Muscle layer of colon (tissue), 2 donors: ENCODE measurements around the gene CRIP3.
"Not testable (repeated sequence)": the region's sequence is repeated elsewhere in the genome, so short reads cannot be mapped to it uniquely, and the experiment has no call there.

ENCODE experiments used
- H3K27ac ChIP-seq: one replicate; pipeline ENCODE4 v1.7.0; 2013; ENCODE audit warnings: low read depth, mild to moderate bottlenecking, low read length, moderate library complexity
- H3K27me3 ChIP-seq, 2 donors: one replicate each; pipeline ENCODE4 v1.7.0; 2013; ENCODE audit warnings: low read length in 2 of 2, mild to moderate bottlenecking in 2 of 2; ENCODE audit not compliant: insufficient read depth in 2 of 2, control insufficient read depth in 1 of 2
- H3K36me3 ChIP-seq: one replicate; pipeline ENCODE4 v1.7.0; 2013; ENCODE audit warnings: mild to moderate bottlenecking, low read length; ENCODE audit not compliant: insufficient read depth
- H3K4me1 ChIP-seq: one replicate; pipeline ENCODE4 v1.7.0; 2013; ENCODE audit warnings: mild to moderate bottlenecking, low read length; ENCODE audit not compliant: insufficient read depth
- H3K4me3 ChIP-seq, 2 donors: one replicate each; pipeline ENCODE4 v1.7.0; 2013; ENCODE audit warnings: low read length in 2 of 2, low read depth in 1 of 2, mild to moderate bottlenecking in 1 of 2, moderate library complexity in 1 of 2
- H3K9ac ChIP-seq: one replicate; pipeline ENCODE4 v1.7.0; 2013; ENCODE audit warnings: low read length
- H3K9me3 ChIP-seq: one replicate; pipeline ENCODE4 v1.7.0; 2013; ENCODE audit warnings: mild to moderate bottlenecking, low read length
- donor health status: abdominal sarcoma.
- donor health status: Adenocarcinoma of cecum.

CRIP3 gene

DNA sequence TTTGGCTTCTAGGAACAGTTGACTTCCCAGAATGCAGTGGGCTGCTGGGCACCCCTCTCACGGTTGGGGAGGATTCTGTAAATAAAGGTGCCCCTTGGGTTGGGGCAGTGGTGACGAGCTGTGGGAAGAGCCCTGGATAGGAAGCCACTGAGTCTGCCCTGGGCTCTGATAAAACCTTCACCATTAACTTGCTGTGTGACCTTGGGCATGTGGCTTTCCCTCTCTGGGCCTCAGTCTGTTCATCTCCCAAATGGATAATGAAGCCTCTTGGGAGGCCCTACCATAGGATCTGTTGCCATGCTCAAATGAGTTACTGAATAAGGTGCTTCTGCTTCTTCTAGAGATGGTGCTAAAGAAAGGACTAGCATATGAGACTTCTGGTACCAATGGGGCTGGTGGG is 3.7 kb downstream of the CRIP3 start:
- Histone ChIP-seq H3K4me1 (no peaks in the 10 kb centered on the region), H3K36me3 (no peaks in the 10 kb centered on the region), H3K27ac (no peak overlapping the region), H3K27me3 (peaks cover 6 to 17% of the 10 kb centered on the region in 2 donors), H3K9ac (no peak overlapping the region), H3K4me3 (no peak overlapping the region), H3K9me3 (no peaks in the 10 kb centered on the region)

DNA sequence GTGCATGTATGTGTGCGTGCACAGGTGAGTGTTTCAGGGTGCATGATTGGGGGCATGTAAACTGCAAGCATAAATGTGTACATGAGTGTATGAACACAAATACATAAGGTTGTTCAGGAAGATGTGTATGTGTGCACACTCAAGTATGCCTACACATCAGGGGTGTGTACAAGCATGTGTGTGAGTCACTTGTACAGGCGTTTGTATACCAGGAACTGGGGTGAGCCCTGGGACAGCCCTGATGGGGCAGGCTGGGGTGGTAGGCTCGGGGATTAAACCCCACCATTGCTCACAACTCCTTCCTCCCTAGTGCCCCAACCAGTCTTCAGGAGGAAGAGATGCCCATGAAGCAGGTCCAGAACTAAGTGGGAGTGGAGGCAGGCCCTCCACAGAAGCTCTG is 4.3 kb downstream of the CRIP3 start:
- no peak overlapping the region for H3K9ac ChIP-seq
- H3K27me3 ChIP-seq, result peaks cover 6 to 17% of the 10 kb centered on the region in 2 donors
- no peak overlapping the region for H3K27ac ChIP-seq
- H3K4me1 ChIP-seq, result no peaks in the 10 kb centered on the region
- H3K36me3 ChIP-seq, result no peaks in the 10 kb centered on the region
- no peak overlapping the region for H3K4me3 ChIP-seq
- H3K9me3 ChIP-seq, result no peaks in the 10 kb centered on the region

DNA sequence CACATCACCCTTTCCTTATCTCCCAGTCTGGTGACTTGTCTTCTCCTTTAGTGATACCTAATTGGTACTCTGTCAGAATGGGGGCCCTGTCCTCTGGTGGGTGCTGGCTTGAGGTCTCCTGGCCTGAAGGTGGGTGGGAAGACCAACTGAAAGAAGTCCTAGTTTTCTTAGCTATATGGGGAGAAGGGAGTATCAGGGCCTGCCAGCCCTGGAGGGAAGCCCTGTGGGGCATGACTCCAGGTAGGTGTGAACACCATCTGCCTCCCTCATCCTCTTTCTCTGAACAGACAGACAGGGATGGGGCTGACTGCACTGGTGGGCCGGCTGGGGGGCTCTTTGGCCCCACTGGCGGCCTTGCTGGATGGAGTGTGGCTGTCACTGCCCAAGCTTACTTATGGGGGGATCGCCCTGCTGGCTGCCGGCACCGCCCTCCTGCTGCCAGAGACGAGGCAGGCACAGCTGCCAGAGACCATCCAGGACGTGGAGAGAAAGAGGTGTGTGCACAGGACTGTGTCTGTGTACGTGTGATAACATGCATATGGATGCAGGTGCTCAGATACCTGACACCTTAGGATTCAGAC is 4.8 kb downstream of the CRIP3 start:
- Histone ChIP-seq H3K27ac (no peak overlapping the region), H3K27me3 (peaks cover 2 to 16% of the 10 kb centered on the region in 2 donors), H3K4me1 (no peaks in the 10 kb centered on the region), H3K36me3 (no peaks in the 10 kb centered on the region), H3K9ac (no peak overlapping the region), H3K9me3 (no peaks in the 10 kb centered on the region), H3K4me3 (no peak overlapping the region)

DNA sequence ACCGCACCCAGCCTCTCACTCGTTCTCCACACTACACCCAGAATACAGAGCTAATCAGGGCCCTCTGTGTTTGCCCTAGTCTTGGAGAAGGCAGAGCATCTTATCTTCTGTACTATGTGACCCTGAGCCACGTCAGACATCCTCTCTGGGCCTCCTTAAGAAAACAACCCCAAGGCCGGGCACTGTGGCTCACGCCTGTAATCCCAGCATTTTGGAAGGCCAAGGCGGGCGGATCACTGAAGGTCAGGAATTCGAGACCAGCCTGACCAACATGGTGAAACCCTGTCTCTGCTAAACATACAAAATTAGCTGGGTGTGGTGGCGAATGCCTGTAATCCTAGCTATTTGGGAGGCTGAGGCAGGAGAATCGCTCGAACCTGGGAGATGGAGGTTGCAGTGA is 5.6 kb downstream of the CRIP3 start:
- not testable (repeated sequence) for H3K9ac ChIP-seq, H3K27ac ChIP-seq, H3K36me3 ChIP-seq, H3K4me1 ChIP-seq, H3K9me3 ChIP-seq, H3K4me3 ChIP-seq
- peaks cover 0 to 16% of the 10 kb centered on the region in 2 donors for H3K27me3 ChIP-seq

DNA sequence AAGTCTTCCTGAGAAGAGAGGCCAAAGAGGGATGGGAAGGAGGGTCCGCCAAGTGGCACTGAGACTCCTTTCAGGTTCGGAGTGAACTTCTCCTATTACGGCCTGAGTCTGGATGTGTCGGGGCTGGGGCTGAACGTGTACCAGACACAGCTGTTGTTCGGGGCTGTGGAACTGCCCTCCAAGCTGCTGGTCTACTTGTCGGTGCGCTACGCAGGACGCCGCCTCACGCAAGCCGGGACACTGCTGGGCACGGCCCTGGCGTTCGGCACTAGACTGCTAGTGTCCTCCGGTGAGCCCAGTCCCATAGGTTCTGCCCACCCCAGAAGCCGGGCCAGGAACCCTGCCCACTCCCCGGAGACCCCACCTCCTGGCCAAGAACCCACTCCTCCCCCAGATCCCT is 6.5 kb downstream of the CRIP3 start:
- H3K9me3 ChIP-seq, result no peaks in the 10 kb centered on the region
- H3K36me3 ChIP-seq, result no peaks in the 10 kb centered on the region
- no peaks in the 10 kb centered on the region for H3K4me1 ChIP-seq
- no peak overlapping the region for H3K4me3 ChIP-seq
- no peak overlapping the region for H3K27ac ChIP-seq
- H3K27me3 ChIP-seq, result peaks cover 0 to 17% of the 10 kb centered on the region in 2 donors
- no peak overlapping the region for H3K9ac ChIP-seq

DNA sequence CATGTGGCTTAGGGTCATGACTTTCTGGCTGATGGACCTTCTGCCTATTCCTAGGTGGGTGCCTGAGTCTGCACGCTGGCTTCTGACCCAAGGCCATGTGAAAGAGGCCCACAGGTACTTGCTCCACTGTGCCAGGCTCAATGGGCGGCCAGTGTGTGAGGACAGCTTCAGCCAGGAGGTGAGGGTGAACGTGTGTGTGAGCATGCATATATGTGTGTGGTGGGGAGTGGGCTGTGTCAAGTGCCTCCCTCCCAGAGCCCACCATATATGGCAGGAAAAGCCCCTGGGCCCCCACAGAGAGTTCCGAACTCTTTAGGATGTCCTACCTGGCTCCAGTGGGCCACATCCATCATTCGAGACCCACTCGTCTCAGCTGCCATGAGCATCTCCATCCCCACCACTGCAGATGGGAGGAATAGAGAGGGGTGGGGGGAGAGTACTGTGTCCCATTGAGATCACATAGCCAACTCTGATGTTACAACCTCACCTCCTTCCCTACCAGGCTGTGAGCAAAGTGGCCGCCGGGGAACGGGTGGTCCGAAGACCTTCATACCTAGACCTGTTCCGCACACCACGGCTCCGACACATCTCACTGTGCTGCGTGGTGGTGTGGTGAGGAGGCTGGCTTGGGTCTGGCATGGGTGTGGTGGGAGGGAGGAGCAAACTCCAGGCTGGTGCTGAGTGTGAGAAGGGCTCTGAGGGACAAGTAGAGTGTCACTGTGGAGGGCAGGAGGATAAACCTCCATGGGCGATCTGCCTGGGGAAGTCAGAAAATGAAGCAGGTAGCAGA is 7.3 kb downstream of the CRIP3 start:
- Histone ChIP-seq H3K27me3 (peaks cover 0 to 17% of the 10 kb centered on the region in 2 donors), H3K4me1 (no peaks in the 10 kb centered on the region), H3K27ac (no peak overlapping the region), H3K4me3 (no peak overlapping the region), H3K9me3 (no peaks in the 10 kb centered on the region), H3K36me3 (no peaks in the 10 kb centered on the region), H3K9ac (no peak overlapping the region)

DNA sequence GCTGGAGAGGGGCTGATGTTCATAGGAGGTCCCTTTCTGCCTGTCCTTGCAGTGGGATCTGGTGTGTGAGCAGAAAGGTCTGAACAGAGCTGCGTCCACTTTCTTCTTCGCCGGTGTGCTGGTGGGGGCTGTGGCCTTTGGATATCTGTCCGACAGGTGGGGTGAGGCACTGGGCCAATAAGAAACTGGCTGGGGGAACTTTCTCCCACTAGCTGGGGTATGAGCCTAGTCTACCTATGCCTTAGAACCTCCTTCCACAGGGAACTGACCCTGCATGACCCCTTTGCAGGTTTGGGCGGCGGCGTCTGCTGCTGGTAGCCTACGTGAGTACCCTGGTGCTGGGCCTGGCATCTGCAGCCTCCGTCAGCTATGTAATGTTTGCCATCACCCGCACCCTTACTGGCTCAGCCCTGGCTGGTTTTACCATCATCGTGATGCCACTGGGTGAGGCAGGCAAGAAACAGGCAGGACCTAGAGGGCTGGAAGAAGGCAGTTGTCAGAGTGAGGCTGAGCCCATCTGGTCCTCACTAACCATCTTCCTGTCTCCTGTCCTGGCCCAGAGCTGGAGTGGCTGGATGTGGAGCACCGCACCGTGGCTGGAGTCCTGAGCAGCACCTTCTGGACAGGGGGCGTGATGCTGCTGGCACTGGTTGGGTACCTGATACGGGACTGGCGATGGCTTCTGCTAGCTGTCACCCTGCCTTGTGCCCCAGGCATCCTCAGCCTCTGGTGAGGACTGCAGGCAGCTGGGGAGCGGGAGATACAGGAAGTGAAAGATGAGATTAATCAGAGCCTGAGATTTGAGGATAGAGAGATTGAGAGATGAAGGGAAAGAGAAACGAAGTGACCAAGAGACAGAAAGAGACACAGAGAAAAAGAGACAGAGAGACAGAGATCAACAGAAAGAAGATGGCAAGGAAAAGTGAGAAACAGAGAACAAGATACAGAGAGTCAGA is 9.0 kb downstream of the CRIP3 start:
- H3K9ac ChIP-seq, result no peak overlapping the region
- H3K4me1 ChIP-seq, result no peaks in the 10 kb centered on the region
- peaks cover 0 to 13% of the 10 kb centered on the region in 2 donors for H3K27me3 ChIP-seq
- no peaks in the 10 kb centered on the region for H3K36me3 ChIP-seq
- no peak overlapping the region for H3K27ac ChIP-seq
- no peak overlapping the region for H3K4me3 ChIP-seq
- H3K9me3 ChIP-seq, result no peaks in the 10 kb centered on the region

DNA sequence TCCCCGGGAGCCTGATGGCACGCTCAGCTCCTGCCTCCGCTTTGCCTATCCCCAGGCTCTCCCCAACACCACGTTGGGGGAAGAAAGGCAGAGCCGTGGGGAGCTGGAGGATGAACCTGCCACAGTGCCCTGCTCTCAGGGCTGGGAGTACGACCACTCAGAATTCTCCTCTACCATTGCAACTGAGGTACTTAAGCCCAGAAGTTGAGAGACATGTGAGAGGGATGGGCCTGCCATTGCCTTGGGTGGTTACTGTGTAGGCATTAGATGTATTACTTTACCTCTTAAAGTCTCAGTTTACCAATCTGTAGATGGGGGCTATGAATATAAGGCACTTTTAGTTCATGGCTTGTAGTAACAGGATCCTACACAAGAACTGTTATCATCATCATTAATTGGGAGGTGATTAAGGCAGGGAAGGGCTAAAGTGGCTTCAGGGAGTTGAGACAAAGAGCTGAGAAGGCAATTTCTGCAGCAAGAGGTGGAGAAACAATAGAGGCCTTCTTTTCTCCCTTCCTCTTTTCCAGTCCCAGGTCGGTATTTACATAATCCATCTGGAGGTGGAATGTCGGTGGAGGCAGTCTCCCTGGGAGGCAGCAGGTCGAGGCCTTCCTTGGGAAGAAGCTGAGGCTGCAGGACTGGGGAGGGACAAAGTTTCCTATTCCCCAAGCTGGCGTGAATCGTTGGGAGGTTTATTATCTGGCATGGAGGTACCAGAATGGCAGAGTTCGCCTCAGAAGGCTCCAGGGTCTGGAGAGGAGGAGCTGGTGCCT is 9.9 kb downstream of the CRIP3 start:
- H3K27ac ChIP-seq, result no peak overlapping the region
- H3K9ac ChIP-seq, result no peak overlapping the region
- peaks cover 0 to 13% of the 10 kb centered on the region in 2 donors for H3K27me3 ChIP-seq
- no peaks in the 10 kb centered on the region for H3K36me3 ChIP-seq
- no peaks in the 10 kb centered on the region for H3K4me1 ChIP-seq
- no peaks in the 10 kb centered on the region for H3K9me3 ChIP-seq
- H3K4me3 ChIP-seq, result no peak overlapping the region

DNA sequence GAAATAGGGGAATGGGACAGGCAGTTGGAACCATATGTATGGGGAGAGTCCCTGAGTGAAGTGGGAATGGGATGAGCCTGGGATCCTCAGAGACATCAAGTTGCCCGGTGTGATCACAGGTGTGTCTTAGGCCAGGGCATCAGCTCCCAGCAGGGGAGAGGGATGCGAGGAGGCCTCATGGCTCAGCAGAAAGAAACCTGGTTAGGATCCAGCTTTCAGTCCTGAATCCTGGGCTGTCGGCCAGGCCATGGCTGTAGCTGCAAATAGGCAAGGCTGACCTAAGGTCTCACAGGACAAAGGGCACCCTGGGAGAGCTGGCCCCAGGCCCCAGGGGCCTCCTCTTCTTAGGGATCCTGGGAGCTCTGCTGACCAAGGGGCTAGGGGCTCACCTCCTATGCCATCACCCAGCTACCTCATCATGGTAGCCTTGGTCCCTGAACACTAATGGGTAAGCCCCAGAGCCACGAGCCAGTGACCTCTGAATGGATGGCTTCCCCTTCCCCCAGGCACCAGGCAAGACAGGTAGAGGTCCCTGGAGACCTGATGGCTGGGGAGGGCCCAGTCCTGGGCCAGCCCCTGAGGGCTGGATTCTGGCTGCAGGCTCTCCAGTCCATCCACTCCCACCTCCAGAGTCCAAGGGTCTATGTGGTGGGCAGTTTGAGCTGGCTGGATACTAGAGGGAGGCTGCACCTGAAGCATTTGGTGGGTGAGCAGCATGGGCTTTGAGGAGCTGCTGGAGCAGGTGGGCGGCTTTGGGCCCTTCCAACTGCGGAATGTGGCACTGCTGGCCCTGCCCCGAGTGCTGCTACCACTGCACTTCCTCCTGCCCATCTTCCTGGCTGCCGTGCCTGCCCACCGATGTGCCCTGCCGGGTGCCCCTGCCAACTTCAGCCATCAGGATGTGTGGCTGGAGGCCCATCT is 10.7 kb downstream of the CRIP3 start, which contains the start of gene SLC22A7:
Gene SLC22A7 (plus strand): TSS at position 617 of the 921 bp plus-strand sequence. CDS start 99 bp downstream, at position 716.
- H3K9ac ChIP-seq, result no peak within 1 kb of the TSS
- peaks cover 0 to 13% of the 10 kb centered on the region in 2 donors for H3K27me3 ChIP-seq
- no peak within 1 kb of the TSS for H3K27ac ChIP-seq
- H3K4me3 ChIP-seq, result no peak within 1 kb of the TSS
- H3K9me3 ChIP-seq, result no peaks in the 10 kb centered on the region
- no peaks in the 10 kb centered on the region for H3K4me1 ChIP-seq
- no peaks in the 10 kb centered on the region for H3K36me3 ChIP-seq

DNA sequence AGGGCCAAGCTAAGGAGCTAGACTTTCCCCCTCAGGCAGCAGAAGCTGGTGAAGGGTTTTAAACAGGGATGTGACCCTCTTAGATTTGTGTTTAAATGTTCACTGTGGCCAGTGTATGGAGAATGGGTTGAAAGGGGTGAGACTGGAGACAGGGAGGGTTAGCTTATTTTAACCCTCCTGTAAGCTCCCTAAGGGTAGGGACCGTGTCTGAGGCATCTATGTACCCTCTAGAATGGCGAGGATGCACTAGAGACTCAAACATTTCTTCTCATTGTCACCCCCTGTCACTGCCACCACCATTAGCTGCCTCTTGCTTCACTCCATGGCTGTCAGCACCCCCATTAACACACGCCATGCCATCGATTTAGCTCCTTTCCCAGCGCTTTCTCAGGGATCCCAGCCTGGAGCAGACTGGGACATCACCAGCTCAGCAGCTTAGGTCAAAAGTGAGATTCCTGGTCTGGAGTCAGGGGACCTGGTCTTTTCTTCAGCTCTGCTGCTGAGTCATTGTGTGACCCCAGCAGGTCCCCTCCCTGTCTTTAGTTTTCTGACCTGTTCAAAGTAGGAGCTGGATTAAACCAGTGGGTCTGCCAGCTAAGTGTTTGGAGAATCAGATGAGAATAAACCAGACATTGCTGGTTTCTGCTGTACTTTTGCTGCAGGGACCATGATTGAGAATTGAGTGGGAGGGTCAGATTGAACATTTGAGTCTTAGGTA is 11.7 kb downstream of the CRIP3 start:
- no peaks in the 10 kb centered on the region for H3K9me3 ChIP-seq
- no peak overlapping the region for H3K4me3 ChIP-seq

More for the DNA sequence above, 11.7 kb downstream of the CRIP3 start:
- H3K36me3 ChIP-seq, result no peaks in the 10 kb centered on the region
- H3K27me3 ChIP-seq, result peaks cover 0 to 13% of the 10 kb centered on the region in 2 donors
- no peak overlapping the region for H3K27ac ChIP-seq
- H3K4me1 ChIP-seq, result no peaks in the 10 kb centered on the region
- no peak overlapping the region for H3K9ac ChIP-seq
